Measurements from ENCODE around the gene GPR158.
"Not testable (repeated sequence)": the region's sequence is repeated elsewhere in the genome, so short reads cannot be mapped to it uniquely, and the experiment has no call there.

The GPR158 gene

GRCh38 chr10:25328361-25328760 lies 153.6 kb downstream of the GPR158 start:
- Histone ChIP-seq H3K36me3 (ENCODE audit: control insufficient read depth in 1 of 2, insufficient read depth in 2 of 2, low read length in 2 of 2) (no peaks in the 10 kb centered on the region), H3K4me2 (ENCODE audit: low read length) (no peak overlapping the region), H2BK120ac (ENCODE audit: insufficient read depth, low read length, poor library complexity) (no peak overlapping the region), H3K4me3 (ENCODE audit: low read depth, low read length) (no peak overlapping the region), H3K27ac (ENCODE audit: low read depth, low read length) (no peak overlapping the region), H4K12ac (ENCODE audit: low read depth, low read length) (no peak overlapping the region), H2BK12ac (ENCODE audit: low read length) (no peak overlapping the region), H4K91ac (ENCODE audit: low read depth, low read length) (no peak overlapping the region), H3K18ac (ENCODE audit: low read length) (no peak overlapping the region), H3K9ac (ENCODE audit: low read length) (no peak overlapping the region), H3K4me1 (ENCODE audit: control insufficient read depth in 1 of 2, insufficient read depth in 2 of 2, low read length in 2 of 2) (no peaks in the 10 kb centered on the region), H3K14ac (ENCODE audit: low read length) (no peak overlapping the region), H3K4ac (ENCODE audit: low read depth, low read length) (no peak overlapping the region), H3K79me1 (ENCODE audit: low read length) (no peaks in the 10 kb centered on the region), H3K79me2 (ENCODE audit: control insufficient read depth, insufficient read depth, low read length, poor library complexity) (no peaks in the 10 kb centered on the region), H3K23ac (ENCODE audit: low read length) (no peak overlapping the region), H2BK5ac (ENCODE audit: low read depth, low read length, poor library complexity) (no peak overlapping the region), H3K27me3 (ENCODE audit: insufficient read depth, low read length) (no peaks in the 10 kb centered on the region), H3K9me3 (ENCODE audit: insufficient read depth, low read depth, low read length) (no peaks in the 10 kb centered on the region), H2AFZ (ENCODE audit: insufficient read depth, low read length, poor library complexity) (no peak overlapping the region), H4K8ac (ENCODE audit: low read depth, low read length) (no peak overlapping the region), H2AK5ac (ENCODE audit: low read length) (no peak overlapping the region)
- WGBS (ENCODE audit: extremely low coverage, insufficient coverage, insufficient read length), result no CpG with 5 or more reads among the region's 3 CpGs
- peak; percentile 4 to 48 for DNase-seq

GRCh38 chr10:25329587-25329986 lies 154.8 kb downstream of the GPR158 start:
- H4K91ac ChIP-seq (ENCODE audit: low read depth, low read length); H3K18ac ChIP-seq (ENCODE audit: low read length): not testable (repeated sequence)
- WGBS (ENCODE audit: extremely low coverage, insufficient coverage, insufficient read length), result no CpG with 5 or more reads among the region's 5 CpGs

GRCh38 chr10:25334445-25334844 lies 159.6 kb downstream of the GPR158 start:
- WGBS (ENCODE audit: extremely low coverage, insufficient coverage, insufficient read length), result no CpG with 5 or more reads among the region's 2 CpGs

More at GRCh38 chr10:25329587-25329986, 154.8 kb downstream of the GPR158 start:
- not testable (repeated sequence) for H3K27me3 ChIP-seq (ENCODE audit: insufficient read depth, low read length); DNase-seq; H3K79me2 ChIP-seq (ENCODE audit: control insufficient read depth, insufficient read depth, low read length, poor library complexity); H3K9me3 ChIP-seq (ENCODE audit: insufficient read depth, low read depth, low read length); H4K12ac ChIP-seq (ENCODE audit: low read depth, low read length); H2BK5ac ChIP-seq (ENCODE audit: low read depth, low read length, poor library complexity); H3K4me2 ChIP-seq (ENCODE audit: low read length); H2BK120ac ChIP-seq (ENCODE audit: insufficient read depth, low read length, poor library complexity); H3K4ac ChIP-seq (ENCODE audit: low read depth, low read length); H2AFZ ChIP-seq (ENCODE audit: insufficient read depth, low read length, poor library complexity); H3K23ac ChIP-seq (ENCODE audit: low read length); H2BK12ac ChIP-seq (ENCODE audit: low read length); H3K27ac ChIP-seq (ENCODE audit: low read depth, low read length); H2AK5ac ChIP-seq (ENCODE audit: low read length); H3K9ac ChIP-seq (ENCODE audit: low read length); H3K14ac ChIP-seq (ENCODE audit: low read length); H3K36me3 ChIP-seq (ENCODE audit: control insufficient read depth in 1 of 2, insufficient read depth in 2 of 2, low read length in 2 of 2); H4K8ac ChIP-seq (ENCODE audit: low read depth, low read length); H3K79me1 ChIP-seq (ENCODE audit: low read length); H3K4me3 ChIP-seq (ENCODE audit: low read depth, low read length); H3K4me1 ChIP-seq (ENCODE audit: control insufficient read depth in 1 of 2, insufficient read depth in 2 of 2, low read length in 2 of 2)

GRCh38 chr10:25336330-25336729 lies 161.5 kb downstream of the GPR158 start:
- Histone ChIP-seq H2BK120ac (ENCODE audit: insufficient read depth, low read length, poor library complexity) (no peak overlapping the region), H3K79me2 (ENCODE audit: control insufficient read depth, insufficient read depth, low read length, poor library complexity) (no peaks in the 10 kb centered on the region), H3K4me2 (ENCODE audit: low read length) (no peak overlapping the region), H3K27ac (ENCODE audit: low read depth, low read length) (no peak overlapping the region), H3K4ac (ENCODE audit: low read depth, low read length) (no peak overlapping the region), H2AFZ (ENCODE audit: insufficient read depth, low read length, poor library complexity) (no peak overlapping the region), H4K12ac (ENCODE audit: low read depth, low read length) (no peak overlapping the region), H4K8ac (ENCODE audit: low read depth, low read length) (no peak overlapping the region), H3K14ac (ENCODE audit: low read length) (no peak overlapping the region), H3K4me1 (ENCODE audit: control insufficient read depth in 1 of 2, insufficient read depth in 2 of 2, low read length in 2 of 2) (no peaks in the 10 kb centered on the region), H3K36me3 (ENCODE audit: control insufficient read depth in 1 of 2, insufficient read depth in 2 of 2, low read length in 2 of 2) (no peaks in the 10 kb centered on the region), H4K91ac (ENCODE audit: low read depth, low read length) (no peak overlapping the region), H3K79me1 (ENCODE audit: low read length) (no peaks in the 10 kb centered on the region), H3K27me3 (ENCODE audit: insufficient read depth, low read length) (no peaks in the 10 kb centered on the region), H3K9me3 (ENCODE audit: insufficient read depth, low read depth, low read length) (no peaks in the 10 kb centered on the region), H3K9ac (ENCODE audit: low read length) (no peak overlapping the region), H3K23ac (ENCODE audit: low read length) (no peak overlapping the region), H2AK5ac (ENCODE audit: low read length) (no peak overlapping the region), H3K4me3 (ENCODE audit: low read depth, low read length) (no peak overlapping the region), H3K18ac (ENCODE audit: low read length) (no peak overlapping the region), H2BK5ac (ENCODE audit: low read depth, low read length, poor library complexity) (no peak overlapping the region), H2BK12ac (ENCODE audit: low read length) (no peak overlapping the region)
- no peak for DNase-seq

More at GRCh38 chr10:25334445-25334844, 159.6 kb downstream of the GPR158 start:
- H3K79me2 ChIP-seq (ENCODE audit: control insufficient read depth, insufficient read depth, low read length, poor library complexity), result no peaks in the 10 kb centered on the region
- no peak overlapping the region for H4K8ac ChIP-seq (ENCODE audit: low read depth, low read length)
- no peak overlapping the region for H3K14ac ChIP-seq (ENCODE audit: low read length)
- H3K9ac ChIP-seq (ENCODE audit: low read length), result no peak overlapping the region
- no peak overlapping the region for H3K4ac ChIP-seq (ENCODE audit: low read depth, low read length)
- H4K12ac ChIP-seq (ENCODE audit: low read depth, low read length), result no peak overlapping the region
- H3K9me3 ChIP-seq (ENCODE audit: insufficient read depth, low read depth, low read length), result no peaks in the 10 kb centered on the region
- no peak overlapping the region for H2AK5ac ChIP-seq (ENCODE audit: low read length)
- no peaks in the 10 kb centered on the region for H3K79me1 ChIP-seq (ENCODE audit: low read length)
- H3K4me3 ChIP-seq (ENCODE audit: low read depth, low read length), result no peak overlapping the region
- no peaks in the 10 kb centered on the region for H3K4me1 ChIP-seq (ENCODE audit: control insufficient read depth in 1 of 2, insufficient read depth in 2 of 2, low read length in 2 of 2)
- no peak overlapping the region for H3K27ac ChIP-seq (ENCODE audit: low read depth, low read length)
- H3K36me3 ChIP-seq (ENCODE audit: control insufficient read depth in 1 of 2, insufficient read depth in 2 of 2, low read length in 2 of 2), result no peaks in the 10 kb centered on the region
- no peak overlapping the region for H2AFZ ChIP-seq (ENCODE audit: insufficient read depth, low read length, poor library complexity)
- H2BK5ac ChIP-seq (ENCODE audit: low read depth, low read length, poor library complexity), result no peak overlapping the region
- H3K4me2 ChIP-seq (ENCODE audit: low read length), result no peak overlapping the region
- DNase-seq, result no peak
- H2BK120ac ChIP-seq (ENCODE audit: insufficient read depth, low read length, poor library complexity), result no peak overlapping the region
- H3K18ac ChIP-seq (ENCODE audit: low read length), result no peak overlapping the region
- no peaks in the 10 kb centered on the region for H3K27me3 ChIP-seq (ENCODE audit: insufficient read depth, low read length)
- H4K91ac ChIP-seq (ENCODE audit: low read depth, low read length), result no peak overlapping the region
- no peak overlapping the region for H3K23ac ChIP-seq (ENCODE audit: low read length)
- H2BK12ac ChIP-seq (ENCODE audit: low read length), result no peak overlapping the region

Data from trophoblast cell (in vitro differentiated cells and primary cell).